ENCODE data around the gene YTHDF1.

Gene YTHDF1

GRCh38 chr20:63234693-63235398 is 18.9 kb upstream of the YTHDF1 start:
- TF ChIP-seq POLR2A (IDR thresholded peaks at IDR 0.05; ENCODE audit: extremely low read depth, insufficient read length) (no peak), MAX (IDR thresholded peaks at IDR 0.05; ENCODE audit: low read depth, low read length) (no peak), CTCF (IDR thresholded peaks at IDR 0.05; ENCODE audit: low read depth, low read length) (no peak), MYC (IDR thresholded peaks at IDR 0.05; ENCODE audit: low read depth, low read length) (no peak)
- no peak overlapping the region for H3K4me3 ChIP-seq (ENCODE audit: low read depth, low read length)
- DNase-seq (ENCODE audit: low read depth): no peak

- TF ChIP-seq MYC (IDR thresholded peaks at IDR 0.05; ENCODE audit: low read depth, low read length): no peak
- TF ChIP-seq MAX (IDR thresholded peaks at IDR 0.05; ENCODE audit: low read depth, low read length): no peak
- TF ChIP-seq CTCF (IDR thresholded peaks at IDR 0.05; ENCODE audit: low read depth, low read length): no peak
- no peak for TF ChIP-seq POLR2A (IDR thresholded peaks at IDR 0.05; ENCODE audit: extremely low read depth, insufficient read length)
- H3K4me3 ChIP-seq (ENCODE audit: low read depth, low read length): no peak overlapping the region
- DNase-seq (ENCODE audit: low read depth): no peak
Measured at GRCh38 chr20:63233924-63234323, 18.0 kb upstream of the YTHDF1 start.

DNA sequence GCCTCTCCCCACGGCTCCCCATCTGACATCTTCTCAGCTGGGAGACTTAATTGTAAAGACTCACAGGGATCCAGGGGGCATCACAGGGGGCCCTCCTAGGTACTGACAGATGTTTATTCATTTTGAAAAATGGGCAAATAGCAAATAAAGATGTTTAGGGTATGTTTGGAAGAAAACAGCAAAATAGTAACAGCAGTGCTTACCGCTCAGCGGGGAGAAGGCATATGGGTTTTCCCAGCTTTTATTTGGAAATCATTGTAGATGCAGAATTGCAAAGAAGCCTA is 17.1 kb upstream of the YTHDF1 start:
- TF ChIP-seq POLR2A (IDR thresholded peaks at IDR 0.05; ENCODE audit: extremely low read depth, insufficient read length) (no peak), MAX (IDR thresholded peaks at IDR 0.05; ENCODE audit: low read depth, low read length) (no peak), MYC (IDR thresholded peaks at IDR 0.05; ENCODE audit: low read depth, low read length) (no peak), CTCF (IDR thresholded peaks at IDR 0.05; ENCODE audit: low read depth, low read length) (no peak)
- DNase-seq (ENCODE audit: low read depth): no peak
- H3K4me3 ChIP-seq (ENCODE audit: low read depth, low read length): no peak overlapping the region

- no peak for DNase-seq (ENCODE audit: low read depth)
- TF ChIP-seq MYC (IDR thresholded peaks at IDR 0.05; ENCODE audit: low read depth, low read length) (no peak), MAX (IDR thresholded peaks at IDR 0.05; ENCODE audit: low read depth, low read length) (no peak), POLR2A (IDR thresholded peaks at IDR 0.05; ENCODE audit: extremely low read depth, insufficient read length) (no peak), CTCF (IDR thresholded peaks at IDR 0.05; ENCODE audit: low read depth, low read length) (no peak)
Measured at GRCh38 chr20:63232235-63233060, 16.5 kb upstream of the YTHDF1 start.

GRCh38 chr20:63230800-63231268 is 14.9 kb upstream of the YTHDF1 start:
- peak; percentile 41 for DNase-seq (ENCODE audit: low read depth)
- H3K4me3 ChIP-seq (ENCODE audit: low read depth, low read length): no peak overlapping the region
- TF ChIP-seq CTCF (IDR thresholded peaks at IDR 0.05; ENCODE audit: low read depth, low read length) (peak; percentile 44), MYC (IDR thresholded peaks at IDR 0.05; ENCODE audit: low read depth, low read length) (no peak)

More at GRCh38 chr20:63232235-63233060, 16.5 kb upstream of the YTHDF1 start:
- no peak overlapping the region for H3K4me3 ChIP-seq (ENCODE audit: low read depth, low read length)

Data from NB4 (cell line).